Activated naive CD8-positive, alpha-beta T cell (primary cell): ENCODE data around the gene SLCO2A1.

Source experiments
- H3K27ac Mint-ChIP-seq: one replicate; pipeline ENCODE4 v1.8.0; 2021; ENCODE audit warnings: mixed read lengths
- H3K27me3 Mint-ChIP-seq: one replicate; pipeline ENCODE4 v1.8.0; 2021; ENCODE audit warnings: mixed read lengths
- H3K36me3 Mint-ChIP-seq: one replicate; pipeline ENCODE4 v1.8.0; 2021; ENCODE audit warnings: mixed read lengths
- H3K4me1 Mint-ChIP-seq: one replicate; pipeline ENCODE4 v1.8.0; 2021; ENCODE audit warnings: low read depth, mixed read lengths
- H3K4me3 Mint-ChIP-seq: one replicate; pipeline ENCODE4 v1.8.0; 2021; ENCODE audit warnings: mild to moderate bottlenecking, mixed read lengths
- H3K9me3 Mint-ChIP-seq: one replicate; pipeline ENCODE4 v1.8.0; 2021; ENCODE audit warnings: low read depth, mixed read lengths

SLCO2A1 gene

DNA sequence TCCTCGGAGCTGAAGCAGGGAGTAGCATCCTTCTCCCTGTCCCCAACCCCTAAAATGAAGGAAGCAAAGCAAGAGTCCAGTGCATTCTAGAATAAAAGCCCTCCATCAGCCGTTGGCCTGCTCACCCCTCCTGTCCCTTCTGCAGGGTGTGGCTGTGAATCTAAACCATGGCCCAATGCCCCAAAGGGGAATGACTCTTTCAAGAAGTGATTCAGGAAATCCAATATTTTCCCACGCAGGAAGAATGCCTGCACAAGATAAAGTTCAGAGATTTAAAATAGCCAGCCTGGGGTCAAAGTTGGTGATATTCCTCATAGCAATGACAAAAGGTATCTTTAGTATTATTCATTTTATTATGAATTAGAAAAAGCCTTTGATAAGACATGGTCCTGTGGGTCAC, 38.5 kb downstream of the SLCO2A1 start:
- Mint-ChIP-seq H3K27ac (no peak overlapping the region), H3K4me3 (no peak overlapping the region), H3K27me3 (peaks cover 3% of the 10 kb centered on the region), H3K36me3 (no peaks in the 10 kb centered on the region), H3K4me1 (peaks cover 6% of the 10 kb centered on the region), H3K9me3 (no peaks in the 10 kb centered on the region)

DNA sequence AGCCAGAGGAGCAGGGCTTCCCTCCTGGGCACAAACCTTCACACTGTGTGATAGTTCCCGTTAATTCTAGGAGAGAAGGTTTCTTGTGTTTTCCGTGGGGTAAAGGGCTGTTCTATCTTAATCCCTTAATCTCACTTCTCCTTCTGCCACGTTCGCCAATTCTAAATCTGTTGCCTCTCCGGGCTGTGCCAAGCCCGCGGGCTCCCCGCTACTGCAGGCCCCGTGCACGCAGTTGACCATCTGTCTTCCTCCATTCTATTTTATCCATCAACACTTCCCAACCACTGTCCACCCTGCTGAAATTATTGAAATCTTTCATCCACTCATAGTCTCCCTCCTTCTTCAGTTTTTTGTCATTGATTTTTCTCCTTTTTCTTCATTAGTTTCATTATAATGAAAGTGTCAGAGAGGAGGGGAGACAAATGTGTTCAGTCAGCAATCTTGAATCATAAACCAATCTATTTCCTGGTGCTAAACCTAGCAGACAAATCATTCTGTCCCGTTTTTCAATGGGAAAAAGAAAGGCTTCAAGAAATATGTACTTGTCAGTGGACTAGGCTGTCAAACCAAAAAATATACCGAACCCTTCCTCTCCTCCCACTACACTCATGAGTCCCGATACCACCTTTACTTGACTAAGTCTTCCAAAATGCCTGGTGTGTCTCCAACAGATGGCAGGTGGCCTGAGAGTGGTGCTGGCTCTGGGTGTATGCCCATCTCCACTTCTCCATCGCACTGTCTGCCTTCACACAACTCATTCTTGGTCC, 39.6 kb downstream of the SLCO2A1 start:
- peaks cover 6% of the 10 kb centered on the region for H3K4me1 Mint-ChIP-seq
- H3K4me3 Mint-ChIP-seq = no peak overlapping the region
- H3K27me3 Mint-ChIP-seq = peaks cover 3% of the 10 kb centered on the region
- no peaks in the 10 kb centered on the region for H3K9me3 Mint-ChIP-seq
- no peaks in the 10 kb centered on the region for H3K36me3 Mint-ChIP-seq
- no peak overlapping the region for H3K27ac Mint-ChIP-seq

DNA sequence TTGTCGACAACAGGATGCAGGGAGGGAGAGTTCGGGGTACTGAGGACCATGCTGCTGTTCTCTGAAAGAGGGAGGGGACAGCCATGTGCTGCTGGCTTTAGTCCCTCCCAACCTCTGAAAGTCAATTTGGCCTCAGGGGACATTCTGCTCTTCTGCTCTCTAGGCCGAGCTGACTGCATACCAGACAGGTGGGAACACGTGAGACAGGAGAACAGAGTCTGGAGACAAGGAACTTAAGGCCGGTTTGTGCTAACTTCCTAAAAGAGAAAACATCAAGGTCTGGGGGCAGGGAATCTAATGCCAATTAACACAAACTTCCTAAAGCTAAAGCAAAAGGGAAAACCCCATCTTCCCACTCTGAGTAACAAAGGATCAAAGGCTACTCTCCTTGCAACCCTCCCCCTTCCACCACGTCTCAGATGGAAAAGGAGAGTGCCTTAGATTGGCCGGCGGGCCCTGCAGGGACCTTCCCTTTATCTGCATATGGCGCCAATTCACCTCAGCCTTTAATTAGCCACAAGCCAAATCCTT, 41.0 kb downstream of the SLCO2A1 start:
- H3K4me3 Mint-ChIP-seq = no peak overlapping the region
- peaks cover 3% of the 10 kb centered on the region for H3K27me3 Mint-ChIP-seq
- no peak overlapping the region for H3K27ac Mint-ChIP-seq
- H3K4me1 Mint-ChIP-seq = peaks cover 6% of the 10 kb centered on the region
- no peaks in the 10 kb centered on the region for H3K36me3 Mint-ChIP-seq
- H3K9me3 Mint-ChIP-seq = no peaks in the 10 kb centered on the region

DNA sequence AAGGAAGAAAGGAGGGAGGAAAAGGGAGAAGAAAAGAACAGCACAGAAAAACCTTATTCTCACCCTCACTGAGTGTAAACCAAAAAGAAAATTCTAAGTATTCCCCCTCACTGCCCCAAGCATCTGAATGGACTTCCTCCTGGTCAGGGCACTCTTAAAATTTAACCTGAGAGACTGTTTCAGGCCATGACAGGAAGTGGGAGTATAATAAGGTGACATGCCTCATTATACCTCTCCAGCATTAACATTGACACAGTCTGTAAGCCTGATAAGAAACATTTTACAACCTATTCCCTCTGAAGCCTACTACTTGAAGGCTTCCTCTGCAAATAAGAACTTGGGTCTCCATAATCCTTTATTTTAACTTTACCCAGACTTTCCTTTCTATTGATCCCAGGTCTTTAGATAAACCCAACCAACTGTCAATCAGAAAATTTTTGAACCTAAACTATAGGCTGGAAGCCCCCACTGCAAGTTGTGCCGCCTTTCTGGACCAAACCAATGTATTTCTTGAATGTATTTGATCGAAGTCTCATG, 41.7 kb downstream of the SLCO2A1 start:
- no peak overlapping the region for H3K27ac Mint-ChIP-seq
- no peaks in the 10 kb centered on the region for H3K27me3 Mint-ChIP-seq
- no peak overlapping the region for H3K4me3 Mint-ChIP-seq
- no peaks in the 10 kb centered on the region for H3K9me3 Mint-ChIP-seq
- H3K36me3 Mint-ChIP-seq = no peaks in the 10 kb centered on the region
- peaks cover 6% of the 10 kb centered on the region for H3K4me1 Mint-ChIP-seq

DNA sequence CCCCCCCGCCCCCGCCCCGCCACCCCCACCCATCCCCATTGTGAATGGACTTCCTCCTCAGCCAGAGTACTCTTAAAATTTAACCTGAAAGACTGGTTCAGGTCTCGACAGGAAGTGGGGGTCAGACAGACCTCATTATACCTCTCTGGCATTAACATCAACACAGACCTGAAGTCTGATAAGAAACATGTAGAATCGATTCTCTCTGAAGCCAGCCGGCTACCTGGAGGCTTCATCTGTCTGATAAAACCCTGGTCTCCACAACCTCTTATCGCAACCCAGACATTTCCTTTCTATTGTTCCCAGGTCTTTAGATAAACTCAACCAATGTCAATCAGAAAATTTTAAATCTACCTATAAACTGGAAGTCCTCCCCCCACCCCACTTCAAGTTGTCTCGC, 42.6 kb downstream of the SLCO2A1 start:
- no peaks in the 10 kb centered on the region for H3K27me3 Mint-ChIP-seq
- H3K36me3 Mint-ChIP-seq = no peaks in the 10 kb centered on the region
- no peak overlapping the region for H3K27ac Mint-ChIP-seq
- peaks cover 6% of the 10 kb centered on the region for H3K4me1 Mint-ChIP-seq
- H3K4me3 Mint-ChIP-seq = no peak overlapping the region
- no peaks in the 10 kb centered on the region for H3K9me3 Mint-ChIP-seq

DNA sequence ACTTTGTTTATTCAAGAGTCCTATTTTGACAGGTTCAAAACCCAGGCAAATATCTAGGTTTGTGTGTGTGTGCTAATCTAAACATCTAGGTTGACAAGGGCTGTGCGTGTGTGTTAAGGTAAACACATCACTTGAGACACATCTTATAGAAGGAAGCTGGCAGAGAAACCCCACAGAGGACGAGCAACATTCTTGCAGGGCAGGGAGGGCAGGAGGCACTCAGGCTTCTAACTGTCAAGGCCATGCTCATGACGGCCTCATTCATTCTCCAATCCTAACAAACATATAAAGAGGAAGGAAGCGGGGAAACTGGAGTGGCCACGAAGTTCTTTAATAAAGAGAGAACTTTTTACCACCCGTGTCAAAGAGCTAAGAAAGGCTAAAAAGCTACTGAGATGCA, 43.4 kb downstream of the SLCO2A1 start:
- Mint-ChIP-seq H3K4me1 (peaks cover 6% of the 10 kb centered on the region), H3K27ac (no peak overlapping the region), H3K36me3 (no peaks in the 10 kb centered on the region), H3K9me3 (no peaks in the 10 kb centered on the region), H3K27me3 (no peaks in the 10 kb centered on the region), H3K4me3 (no peak overlapping the region)

DNA sequence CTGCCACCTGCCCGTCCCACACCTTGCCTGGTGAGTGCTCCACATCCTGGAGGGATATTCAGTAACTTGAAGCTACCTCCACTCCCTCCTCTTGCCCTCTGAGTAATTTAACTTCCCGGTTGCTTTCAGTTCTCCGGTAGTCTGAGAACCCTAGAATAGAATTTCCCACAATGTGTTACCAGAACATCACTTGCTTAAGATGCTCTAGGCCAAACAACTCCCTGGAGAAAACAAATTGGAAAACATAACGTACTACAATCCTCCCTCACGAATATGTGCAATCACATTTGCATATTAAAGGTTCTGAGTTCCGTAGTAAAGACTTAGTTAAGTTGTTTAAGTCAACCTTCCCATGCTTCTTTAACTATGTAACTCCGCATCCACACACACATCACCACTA, 44.8 kb downstream of the SLCO2A1 start:
- no peaks in the 10 kb centered on the region for H3K9me3 Mint-ChIP-seq
- H3K4me3 Mint-ChIP-seq = no peak overlapping the region
- H3K36me3 Mint-ChIP-seq = no peaks in the 10 kb centered on the region
- H3K27me3 Mint-ChIP-seq = no peaks in the 10 kb centered on the region
- H3K27ac Mint-ChIP-seq = no peak overlapping the region
- peaks cover 6% of the 10 kb centered on the region for H3K4me1 Mint-ChIP-seq

DNA sequence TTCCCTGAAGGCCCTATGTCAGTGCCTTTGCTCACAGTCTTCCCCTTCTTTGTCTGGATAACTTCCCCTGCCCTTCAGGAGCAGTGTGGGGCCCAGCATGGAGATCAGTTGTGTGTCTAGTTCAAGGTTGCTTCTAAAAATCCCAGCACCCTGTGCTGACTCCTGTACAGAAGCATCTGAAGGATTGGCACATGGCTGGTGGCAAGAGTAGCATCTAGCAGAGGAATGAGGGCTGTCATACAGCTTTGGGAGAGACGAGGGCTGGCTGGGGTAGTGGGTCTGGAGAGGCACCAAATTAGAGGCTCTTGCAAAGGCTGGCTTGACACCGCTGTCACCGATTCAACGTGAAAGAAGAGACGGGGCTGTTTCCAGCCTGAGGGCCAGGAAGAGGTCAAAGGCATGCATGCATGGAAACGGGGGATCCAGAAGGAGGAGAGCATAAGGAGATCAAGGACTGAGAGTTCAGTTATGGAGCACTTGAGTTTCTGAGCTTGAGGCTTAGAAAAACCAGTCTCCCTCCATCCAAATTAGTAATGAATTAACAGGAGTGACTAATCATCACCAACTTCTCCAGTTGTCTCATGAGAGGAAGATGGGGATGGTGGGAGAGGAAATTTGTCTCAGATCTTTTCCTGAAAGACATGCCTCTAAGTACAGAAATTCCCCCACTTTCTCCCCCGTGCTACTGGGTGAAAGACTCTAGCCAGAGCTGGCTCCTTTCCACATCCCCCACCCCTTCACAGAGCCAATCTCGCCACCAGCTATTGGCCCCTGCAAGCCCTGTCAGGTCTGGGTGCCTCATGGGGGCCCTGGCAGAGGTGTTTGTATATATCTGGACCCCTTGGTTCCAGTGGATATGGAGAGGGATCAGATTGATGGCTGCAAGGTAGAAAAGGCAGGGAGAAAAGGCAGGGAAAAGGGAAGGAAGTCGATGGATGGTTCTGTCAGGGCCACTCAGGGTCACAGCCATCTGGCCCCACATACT, 45.9 kb downstream of the SLCO2A1 start:
- no peak overlapping the region for H3K4me3 Mint-ChIP-seq
- peaks cover 6% of the 10 kb centered on the region for H3K4me1 Mint-ChIP-seq
- H3K27ac Mint-ChIP-seq = no peak overlapping the region
- no peaks in the 10 kb centered on the region for H3K27me3 Mint-ChIP-seq
- H3K36me3 Mint-ChIP-seq = no peaks in the 10 kb centered on the region
- no peaks in the 10 kb centered on the region for H3K9me3 Mint-ChIP-seq

DNA sequence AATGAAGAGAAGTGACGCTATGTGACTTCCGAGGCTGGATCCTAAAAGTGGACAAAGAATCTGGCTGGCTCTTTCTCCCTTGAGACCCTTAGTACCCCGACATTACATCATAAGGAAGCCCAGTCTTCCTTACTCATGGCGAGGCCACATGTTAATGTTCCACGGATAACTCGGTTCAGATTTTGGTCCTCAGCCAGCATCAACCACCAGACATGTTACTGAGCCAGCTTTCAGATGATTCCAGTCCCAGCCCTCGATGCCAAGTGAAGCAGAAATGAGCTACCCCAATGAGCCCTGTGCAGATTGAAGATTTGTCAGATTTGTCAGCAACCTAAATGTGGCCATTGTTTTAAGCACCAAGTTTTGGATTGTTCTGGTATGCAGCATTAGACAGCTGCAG, 46.6 kb downstream of the SLCO2A1 start:
- H3K36me3 Mint-ChIP-seq = no peaks in the 10 kb centered on the region
- H3K4me3 Mint-ChIP-seq = no peak overlapping the region
- no peak overlapping the region for H3K27ac Mint-ChIP-seq
- no peaks in the 10 kb centered on the region for H3K27me3 Mint-ChIP-seq
- peaks cover 6% of the 10 kb centered on the region for H3K4me1 Mint-ChIP-seq
- no peaks in the 10 kb centered on the region for H3K9me3 Mint-ChIP-seq

DNA sequence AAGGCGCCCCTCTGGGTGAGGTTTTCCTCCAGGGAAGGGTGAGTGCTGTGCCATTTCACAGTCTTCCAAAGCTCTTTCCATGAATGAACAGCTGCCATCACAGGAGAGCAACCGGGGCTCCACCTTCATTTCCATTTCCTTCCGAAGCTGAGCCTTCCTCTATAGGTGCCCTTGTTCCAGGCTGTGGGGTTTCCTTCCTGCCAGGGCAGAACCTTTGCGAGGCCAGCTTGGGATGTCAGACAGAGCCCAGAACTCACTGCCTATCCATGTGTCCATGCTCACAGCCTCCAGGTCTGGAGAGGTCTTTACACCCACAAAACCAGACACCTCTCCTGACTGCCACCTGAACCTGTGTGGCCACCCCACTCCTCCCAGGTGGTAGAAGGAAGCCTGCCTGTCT, 49.2 kb downstream of the SLCO2A1 start:
- Mint-ChIP-seq H3K27me3 (no peaks in the 10 kb centered on the region), H3K27ac (no peak overlapping the region), H3K9me3 (no peaks in the 10 kb centered on the region), H3K4me3 (no peak overlapping the region), H3K4me1 (no peaks in the 10 kb centered on the region), H3K36me3 (no peaks in the 10 kb centered on the region)

DNA sequence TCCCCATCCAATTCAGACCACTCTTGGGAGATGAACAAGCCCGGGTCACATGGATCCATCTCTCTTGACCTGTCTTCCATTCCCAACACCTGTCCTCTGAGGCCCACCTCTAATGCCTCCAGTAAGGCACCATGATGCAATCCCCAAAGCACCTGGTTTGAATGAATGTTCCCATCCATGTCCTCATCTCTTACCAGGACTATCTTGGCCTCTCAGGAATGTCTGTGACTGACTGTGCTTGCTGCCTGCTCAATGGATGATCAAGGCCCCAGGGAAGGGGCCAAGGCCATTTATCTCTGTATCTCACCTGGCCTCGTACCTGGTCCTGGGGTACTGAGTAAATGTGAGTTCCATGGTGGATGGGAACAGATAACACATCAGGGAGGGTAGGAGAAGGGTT, 49.7 kb downstream of the SLCO2A1 start:
- Mint-ChIP-seq H3K4me3 (no peak overlapping the region), H3K4me1 (no peaks in the 10 kb centered on the region), H3K27ac (no peak overlapping the region), H3K27me3 (no peaks in the 10 kb centered on the region), H3K9me3 (no peaks in the 10 kb centered on the region), H3K36me3 (no peaks in the 10 kb centered on the region)

DNA sequence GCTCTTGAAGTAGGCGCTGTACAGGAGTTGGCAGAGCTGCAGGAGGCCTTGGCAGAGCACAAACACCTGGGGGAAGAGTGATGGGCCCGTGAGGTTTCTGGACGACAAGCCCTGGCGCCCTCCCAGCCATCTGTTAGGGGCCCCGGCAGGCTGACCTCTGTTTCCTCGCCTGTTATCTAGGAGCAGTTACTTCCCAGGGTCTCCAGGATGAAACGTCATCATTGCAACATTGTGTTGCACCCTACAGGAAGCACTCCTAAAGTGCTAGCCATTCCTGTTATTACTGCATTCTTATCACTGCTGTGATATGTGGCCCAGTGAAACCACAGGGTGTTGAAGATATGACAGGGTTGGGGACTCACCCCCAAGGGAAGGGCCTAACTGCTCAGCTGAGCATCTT, 50.2 kb downstream of the SLCO2A1 start:
- H3K4me1 Mint-ChIP-seq = no peaks in the 10 kb centered on the region
- no peaks in the 10 kb centered on the region for H3K27me3 Mint-ChIP-seq
- H3K36me3 Mint-ChIP-seq = no peaks in the 10 kb centered on the region
- no peak overlapping the region for H3K4me3 Mint-ChIP-seq
- no peaks in the 10 kb centered on the region for H3K9me3 Mint-ChIP-seq
- H3K27ac Mint-ChIP-seq = no peak overlapping the region

DNA sequence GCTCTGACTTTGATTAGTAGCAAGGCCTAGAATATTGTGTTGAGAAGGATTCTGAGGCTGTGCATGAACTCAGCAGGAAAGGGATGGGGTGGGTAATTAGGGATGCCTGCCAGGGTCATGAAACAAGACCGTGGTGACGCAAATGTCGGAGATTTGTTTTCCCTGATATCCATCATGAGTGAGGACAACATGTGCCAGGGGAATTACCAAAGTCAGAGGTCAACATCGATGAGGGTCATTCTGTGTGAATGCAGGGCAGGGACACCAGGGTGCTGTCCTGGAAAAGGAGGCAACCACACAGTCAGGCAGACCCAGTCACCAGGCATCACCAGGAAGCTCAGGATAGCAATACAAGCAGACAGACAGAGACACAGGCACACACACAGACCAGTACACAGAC, 52.2 kb downstream of the SLCO2A1 start:
- Mint-ChIP-seq H3K4me3 (no peak overlapping the region), H3K27ac (no peak overlapping the region), H3K36me3 (no peaks in the 10 kb centered on the region), H3K9me3 (peaks cover 1% of the 10 kb centered on the region), H3K27me3 (no peaks in the 10 kb centered on the region), H3K4me1 (no peaks in the 10 kb centered on the region)

DNA sequence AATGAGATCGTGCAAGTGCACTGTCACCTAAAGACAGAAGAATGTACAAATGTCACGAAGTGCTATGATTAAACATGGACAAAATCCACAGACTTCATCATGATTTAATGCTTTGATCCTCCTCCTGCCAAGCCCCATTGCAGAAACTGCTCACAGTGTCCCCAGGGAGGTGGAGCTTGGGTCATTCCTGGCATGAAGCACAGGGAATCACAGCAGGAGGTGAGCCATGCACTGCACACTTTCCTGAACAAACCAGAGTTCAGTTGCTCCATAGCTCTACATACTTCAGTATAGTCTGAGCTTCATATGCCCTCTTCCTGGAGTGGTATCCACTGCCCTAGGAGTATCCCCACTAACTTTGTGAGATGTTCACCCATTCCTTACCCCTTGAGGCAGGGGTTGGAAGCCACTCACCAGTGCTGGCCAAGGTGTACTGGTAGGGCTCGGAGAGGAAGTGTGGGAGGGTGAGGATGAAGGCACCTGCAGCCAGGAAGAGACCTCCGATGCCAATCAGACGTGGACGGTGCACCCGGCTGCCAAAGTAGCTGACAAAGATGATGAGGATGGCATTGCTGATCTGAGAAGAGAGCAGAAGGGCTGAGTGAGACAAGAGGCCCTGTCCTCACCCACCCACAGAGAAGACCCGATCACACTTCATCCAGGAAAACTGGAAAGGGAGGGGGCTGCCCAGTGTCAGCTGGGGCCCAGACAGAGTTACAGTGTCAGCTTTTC, 56.3 kb downstream of the SLCO2A1 start:
- no peak overlapping the region for H3K27ac Mint-ChIP-seq
- no peak overlapping the region for H3K4me3 Mint-ChIP-seq
- H3K36me3 Mint-ChIP-seq = no peaks in the 10 kb centered on the region
- peaks cover 17% of the 10 kb centered on the region for H3K9me3 Mint-ChIP-seq
- H3K27me3 Mint-ChIP-seq = no peaks in the 10 kb centered on the region
- no peaks in the 10 kb centered on the region for H3K4me1 Mint-ChIP-seq
